Measurements from ENCODE around the gene CRNKL1.

CRNKL1 gene

GRCh38 chr20:20022498-20022897, 29.8 kb downstream of the CRNKL1 start:
- H3K36me3 ChIP-seq (ENCODE audit: control insufficient read depth, insufficient read depth, low read length), result peaks cover 64% of the 10 kb centered on the region
- H3K9me3 ChIP-seq (ENCODE audit: control insufficient read depth, low read length), result no peaks in the 10 kb centered on the region
- no peak overlapping the region for H3K27ac ChIP-seq (ENCODE audit: low read depth, low read length, severe bottlenecking)
- no peak overlapping the region for H3K4me3 ChIP-seq (ENCODE audit: extremely low read depth, insufficient read depth, low read length, poor library complexity, severe bottlenecking)
- peaks cover 17% of the 10 kb centered on the region for H3K4me1 ChIP-seq (ENCODE audit: control insufficient read depth, insufficient read depth, low read length, poor library complexity, severe bottlenecking)

- Histone ChIP-seq H3K27ac (ENCODE audit: low read depth, low read length, severe bottlenecking) (no peak overlapping the region), H3K36me3 (ENCODE audit: control insufficient read depth, insufficient read depth, low read length) (peaks cover 58% of the 10 kb centered on the region), H3K9me3 (ENCODE audit: control insufficient read depth, low read length) (no peaks in the 10 kb centered on the region), H3K4me3 (ENCODE audit: extremely low read depth, insufficient read depth, low read length, poor library complexity, severe bottlenecking) (no peak overlapping the region), H3K4me1 (ENCODE audit: control insufficient read depth, insufficient read depth, low read length, poor library complexity, severe bottlenecking) (peaks cover 17% of the 10 kb centered on the region)
- WGBS, 2 experiments (ENCODE audit: insufficient coverage in 2 of 2), result 79 to 83% methylated on average over 3 to 4 of the region's 7 CpGs
Measured at GRCh38 chr20:20021835-20022234, 30.4 kb downstream of the CRNKL1 start.

GRCh38 chr20:20020908-20021307, 31.4 kb downstream of the CRNKL1 start:
- Histone ChIP-seq H3K4me3 (ENCODE audit: extremely low read depth, insufficient read depth, low read length, poor library complexity, severe bottlenecking) (no peak overlapping the region), H3K27ac (ENCODE audit: low read depth, low read length, severe bottlenecking) (no peak overlapping the region), H3K4me1 (ENCODE audit: control insufficient read depth, insufficient read depth, low read length, poor library complexity, severe bottlenecking) (peaks cover 17% of the 10 kb centered on the region), H3K36me3 (ENCODE audit: control insufficient read depth, insufficient read depth, low read length) (peaks cover 50% of the 10 kb centered on the region), H3K9me3 (ENCODE audit: control insufficient read depth, low read length) (no peaks in the 10 kb centered on the region)
- whole genome bisulfite sequencing, 2 experiments (ENCODE audit: insufficient coverage in 2 of 2), result 90 to 96% methylated on average over 3 to 4 of the region's 11 CpGs

- 100% methylated on average over 1 of the region's 2 CpGs for WGBS, 2 experiments (ENCODE audit: insufficient coverage in 2 of 2)
Measured at GRCh38 chr20:20019123-20019522, 33.1 kb downstream of the CRNKL1 start.

GRCh38 chr20:20018366-20018765, 33.9 kb downstream of the CRNKL1 start:
- Histone ChIP-seq H3K27ac (ENCODE audit: low read depth, low read length, severe bottlenecking) (no peak overlapping the region), H3K9me3 (ENCODE audit: control insufficient read depth, low read length) (no peaks in the 10 kb centered on the region), H3K4me3 (ENCODE audit: extremely low read depth, insufficient read depth, low read length, poor library complexity, severe bottlenecking) (peak overlapping the region; percentile 88), H3K36me3 (ENCODE audit: control insufficient read depth, insufficient read depth, low read length) (peaks cover 35% of the 10 kb centered on the region), H3K4me1 (ENCODE audit: control insufficient read depth, insufficient read depth, low read length, poor library complexity, severe bottlenecking) (peaks cover 14% of the 10 kb centered on the region)
- WGBS, 2 experiments (ENCODE audit: insufficient coverage in 2 of 2), result 90 to 93% methylated on average over 6 to 8 of the region's 8 CpGs

More at GRCh38 chr20:20019123-20019522, 33.1 kb downstream of the CRNKL1 start:
- Histone ChIP-seq H3K9me3 (ENCODE audit: control insufficient read depth, low read length) (no peaks in the 10 kb centered on the region), H3K27ac (ENCODE audit: low read depth, low read length, severe bottlenecking) (no peak overlapping the region), H3K36me3 (ENCODE audit: control insufficient read depth, insufficient read depth, low read length) (peaks cover 43% of the 10 kb centered on the region), H3K4me1 (ENCODE audit: control insufficient read depth, insufficient read depth, low read length, poor library complexity, severe bottlenecking) (peaks cover 14% of the 10 kb centered on the region), H3K4me3 (ENCODE audit: extremely low read depth, insufficient read depth, low read length, poor library complexity, severe bottlenecking) (no peak overlapping the region)

- Histone ChIP-seq H3K27ac (ENCODE audit: low read depth, low read length, severe bottlenecking) (no peak overlapping the region), H3K4me1 (ENCODE audit: control insufficient read depth, insufficient read depth, low read length, poor library complexity, severe bottlenecking) (peaks cover 14% of the 10 kb centered on the region), H3K36me3 (ENCODE audit: control insufficient read depth, insufficient read depth, low read length) (peaks cover 29% of the 10 kb centered on the region), H3K9me3 (ENCODE audit: control insufficient read depth, low read length) (no peaks in the 10 kb centered on the region), H3K4me3 (ENCODE audit: extremely low read depth, insufficient read depth, low read length, poor library complexity, severe bottlenecking) (peak overlapping the region; percentile 88)
- 8 to 9% methylated on average over 12 to 16 of the region's 17 CpGs for WGBS, 2 experiments (ENCODE audit: insufficient coverage in 2 of 2)
Measured at GRCh38 chr20:20017844-20018185, 34.5 kb downstream of the CRNKL1 start.

- peaks cover 14% of the 10 kb centered on the region for H3K4me1 ChIP-seq (ENCODE audit: control insufficient read depth, insufficient read depth, low read length, poor library complexity, severe bottlenecking)
- H3K27ac ChIP-seq (ENCODE audit: low read depth, low read length, severe bottlenecking), result peak within 1 kb of the TSS; percentile 30
- peak within 1 kb of the TSS; percentile 88 for H3K4me3 ChIP-seq (ENCODE audit: extremely low read depth, insufficient read depth, low read length, poor library complexity, severe bottlenecking)
- H3K9me3 ChIP-seq (ENCODE audit: control insufficient read depth, low read length), result no peaks in the 10 kb centered on the region
- peaks cover 26% of the 10 kb centered on the region for H3K36me3 ChIP-seq (ENCODE audit: control insufficient read depth, insufficient read depth, low read length)
- WGBS, 2 experiments (ENCODE audit: insufficient coverage in 2 of 2), result 0 to 1% methylated on average over 67 to 78 of the region's 81 CpGs
Measured at GRCh38 chr20:20017001-20017843, 35.0 kb downstream of the CRNKL1 start, which contains the start of gene NAA20. TSS of gene NAA20 (plus strand) at chr20:20017362. CDS start at chr20:20017397, 35 bp downstream.

- WGBS, 2 experiments (ENCODE audit: insufficient coverage in 2 of 2), result no CpG with 5 or more reads among the region's 2 CpGs
- no peaks in the 10 kb centered on the region for H3K9me3 ChIP-seq (ENCODE audit: control insufficient read depth, low read length)
- no peak overlapping the region for H3K27ac ChIP-seq (ENCODE audit: low read depth, low read length, severe bottlenecking)
- no peak overlapping the region for H3K4me3 ChIP-seq (ENCODE audit: extremely low read depth, insufficient read depth, low read length, poor library complexity, severe bottlenecking)
- H3K4me1 ChIP-seq (ENCODE audit: control insufficient read depth, insufficient read depth, low read length, poor library complexity, severe bottlenecking), result peaks cover 24% of the 10 kb centered on the region
- H3K36me3 ChIP-seq (ENCODE audit: control insufficient read depth, insufficient read depth, low read length), result peaks cover 16% of the 10 kb centered on the region
Measured at GRCh38 chr20:20014659-20015058, 37.6 kb downstream of the CRNKL1 start.

GRCh38 chr20:20012541-20012940, 39.7 kb downstream of the CRNKL1 start:
- H3K4me3 ChIP-seq (ENCODE audit: extremely low read depth, insufficient read depth, low read length, poor library complexity, severe bottlenecking), result no peak overlapping the region
- H3K36me3 ChIP-seq (ENCODE audit: control insufficient read depth, insufficient read depth, low read length), result no peaks in the 10 kb centered on the region
- no CpG with 5 or more reads among the region's 2 CpGs for WGBS, 2 experiments (ENCODE audit: insufficient coverage in 2 of 2)
- peaks cover 10% of the 10 kb centered on the region for H3K4me1 ChIP-seq (ENCODE audit: control insufficient read depth, insufficient read depth, low read length, poor library complexity, severe bottlenecking)
- no peak overlapping the region for H3K27ac ChIP-seq (ENCODE audit: low read depth, low read length, severe bottlenecking)
- no peaks in the 10 kb centered on the region for H3K9me3 ChIP-seq (ENCODE audit: control insufficient read depth, low read length)

- Histone ChIP-seq H3K4me3 (ENCODE audit: extremely low read depth, insufficient read depth, low read length, poor library complexity, severe bottlenecking) (no peak overlapping the region), H3K36me3 (ENCODE audit: control insufficient read depth, insufficient read depth, low read length) (no peaks in the 10 kb centered on the region), H3K4me1 (ENCODE audit: control insufficient read depth, insufficient read depth, low read length, poor library complexity, severe bottlenecking) (peaks cover 10% of the 10 kb centered on the region), H3K27ac (ENCODE audit: low read depth, low read length, severe bottlenecking) (no peak overlapping the region), H3K9me3 (ENCODE audit: control insufficient read depth, low read length) (no peaks in the 10 kb centered on the region)
- 83 to 100% methylated on average over 1 of the region's 4 CpGs for WGBS, 2 experiments (ENCODE audit: insufficient coverage in 2 of 2)
Measured at GRCh38 chr20:20010639-20011500, 41.4 kb downstream of the CRNKL1 start.
